Stomach smooth muscle (tissue), 2 donors: ENCODE results near the gene PIK3C2B.

ENCODE experiments used
- H3K27ac ChIP-seq: one replicate; pipeline ENCODE4 v1.7.0; 2013; ENCODE audit warnings: mild to moderate bottlenecking, low read length, inconsistent platforms
- H3K27me3 ChIP-seq, 2 donors: one replicate each; pipeline ENCODE4 v1.7.0; 2013; ENCODE audit warnings: low read length in 2 of 2; ENCODE audit not compliant: insufficient read depth in 2 of 2, control insufficient read depth in 1 of 2
- H3K36me3 ChIP-seq, 2 donors: one replicate each; pipeline ENCODE4 v1.7.0; 2013; ENCODE audit warnings: low read length in 2 of 2; ENCODE audit not compliant: control insufficient read depth in 2 of 2, insufficient read depth in 2 of 2
- H3K4me1 ChIP-seq: one replicate; pipeline ENCODE4 v1.7.0; 2013; ENCODE audit warnings: low read length; ENCODE audit not compliant: control insufficient read depth, insufficient read depth
- H3K4me3 ChIP-seq, 2 donors: one replicate each; pipeline ENCODE4 v1.7.0; 2013; ENCODE audit warnings: low read length in 2 of 2
- H3K9ac ChIP-seq, 2 donors: one replicate each; pipeline ENCODE4 v1.7.0; 2013; ENCODE audit warnings: low read length in 2 of 2, mild to moderate bottlenecking in 1 of 2
- H3K9me3 ChIP-seq, 2 donors: one replicate each; pipeline ENCODE4 v1.7.0; 2013; ENCODE audit warnings: low read length in 2 of 2; ENCODE audit not compliant: control insufficient read depth in 2 of 2
- donor health status: healthy.
- donor health status: Pancreatic carcinoma.

PIK3C2B gene

DNA sequence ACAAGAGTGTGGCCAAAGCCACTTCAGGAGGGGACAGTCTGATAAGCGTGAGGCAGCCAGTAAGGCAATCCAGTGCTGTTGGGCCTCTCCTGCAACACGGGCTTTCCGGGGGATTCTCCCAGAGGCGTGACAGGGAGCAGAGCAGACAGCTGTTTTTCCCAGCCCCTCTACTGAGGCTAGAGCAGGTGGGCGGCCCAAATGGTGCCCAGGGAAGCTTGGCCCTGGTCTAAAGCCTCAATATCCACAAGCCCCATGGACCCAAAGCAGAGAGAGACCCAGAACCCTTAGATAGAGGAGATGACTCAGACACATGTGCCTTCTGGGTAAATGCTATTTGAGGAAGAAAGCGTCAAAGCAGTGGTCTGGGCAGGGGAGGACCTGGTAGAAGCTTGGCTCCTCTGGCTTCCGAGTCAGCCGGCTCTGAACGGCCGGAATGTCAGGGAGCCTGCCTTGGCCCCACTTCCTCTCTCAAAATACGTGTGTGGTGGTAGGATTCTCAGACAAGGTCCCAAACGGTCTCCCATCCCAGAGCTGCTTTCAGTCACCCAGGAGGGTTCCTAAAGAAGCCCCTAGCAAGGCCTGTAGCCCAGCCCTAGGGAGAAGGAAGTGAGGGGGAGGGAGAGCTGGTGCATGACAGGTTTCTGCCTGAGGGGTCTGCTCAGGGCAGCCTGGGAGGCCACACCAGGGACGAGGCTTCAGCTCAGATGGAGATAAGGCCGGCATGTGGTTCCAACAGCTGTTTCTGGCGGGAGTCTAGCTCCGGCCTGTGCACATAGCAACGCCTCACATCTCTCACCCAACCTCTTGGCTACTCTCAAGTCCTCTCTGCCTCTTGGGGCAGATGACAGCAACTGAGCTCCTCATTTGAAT, 28.8 kb downstream of the PIK3C2B start:
- Histone ChIP-seq H3K9me3 (no peaks in the 10 kb centered on the region), H3K4me3 (no peak overlapping the region)

DNA sequence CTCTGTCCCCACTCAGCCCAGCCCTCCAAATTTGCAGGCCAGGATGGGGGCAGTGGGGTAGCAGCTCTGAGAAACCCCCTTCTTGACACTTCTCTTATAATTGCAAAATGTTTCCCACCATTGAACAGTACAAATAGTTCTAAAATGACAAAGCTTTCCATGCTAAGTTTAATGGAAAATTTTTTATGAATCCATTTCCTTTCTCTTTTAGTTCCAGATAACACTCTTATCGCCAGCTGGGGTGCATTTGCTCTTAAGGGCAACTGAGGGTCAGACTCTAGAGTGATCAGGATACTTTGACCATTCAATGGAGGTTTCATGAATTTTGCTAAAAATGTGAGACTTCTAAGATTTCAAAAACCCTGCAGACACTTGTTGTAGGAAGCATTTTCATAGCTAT, 29.9 kb downstream of the PIK3C2B start:
- Histone ChIP-seq H3K9ac (no peak overlapping the region), H3K9me3 (no peaks in the 10 kb centered on the region), H3K27ac (no peak overlapping the region), H3K27me3 (no peaks in the 10 kb centered on the region), H3K4me3 (no peak overlapping the region), H3K4me1 (peaks cover 32% of the 10 kb centered on the region), H3K36me3 (peaks cover 39 to 50% of the 10 kb centered on the region in 2 donors)

More for the DNA sequence above, 28.8 kb downstream of the PIK3C2B start:
- peaks cover 31% of the 10 kb centered on the region for H3K4me1 ChIP-seq
- H3K27ac ChIP-seq, result no peak overlapping the region
- peaks cover 29 to 41% of the 10 kb centered on the region in 2 donors for H3K36me3 ChIP-seq
- no peaks in the 10 kb centered on the region for H3K27me3 ChIP-seq
- no peak overlapping the region for H3K9ac ChIP-seq

DNA sequence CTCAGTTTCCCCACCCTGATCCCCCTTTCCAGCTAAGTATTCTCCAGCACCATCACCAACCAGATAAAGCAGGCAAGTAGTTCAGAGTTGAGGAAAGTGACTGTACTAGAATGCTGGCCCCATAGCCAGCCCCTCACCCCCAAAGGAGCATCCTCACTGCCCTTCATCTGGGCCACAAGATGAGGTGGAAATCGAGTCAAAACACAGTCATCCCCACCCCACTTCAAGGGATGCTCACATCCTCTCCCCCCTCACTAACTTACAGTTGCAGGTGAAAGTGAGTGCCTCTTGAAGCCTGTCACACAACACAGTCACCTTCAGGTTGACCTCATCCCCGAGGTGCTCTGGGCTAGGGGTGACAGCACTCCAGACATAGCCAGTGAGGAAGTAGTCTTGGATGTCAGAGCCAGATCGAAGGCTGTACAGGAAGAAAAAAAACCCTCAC, 30.4 kb downstream of the PIK3C2B start:
- Histone ChIP-seq H3K27ac (no peak overlapping the region), H3K9me3 (no peaks in the 10 kb centered on the region), H3K27me3 (no peaks in the 10 kb centered on the region), H3K4me3 (no peak overlapping the region), H3K9ac (no peak overlapping the region), H3K4me1 (peaks cover 32% of the 10 kb centered on the region), H3K36me3 (peaks cover 41 to 51% of the 10 kb centered on the region in 2 donors)

DNA sequence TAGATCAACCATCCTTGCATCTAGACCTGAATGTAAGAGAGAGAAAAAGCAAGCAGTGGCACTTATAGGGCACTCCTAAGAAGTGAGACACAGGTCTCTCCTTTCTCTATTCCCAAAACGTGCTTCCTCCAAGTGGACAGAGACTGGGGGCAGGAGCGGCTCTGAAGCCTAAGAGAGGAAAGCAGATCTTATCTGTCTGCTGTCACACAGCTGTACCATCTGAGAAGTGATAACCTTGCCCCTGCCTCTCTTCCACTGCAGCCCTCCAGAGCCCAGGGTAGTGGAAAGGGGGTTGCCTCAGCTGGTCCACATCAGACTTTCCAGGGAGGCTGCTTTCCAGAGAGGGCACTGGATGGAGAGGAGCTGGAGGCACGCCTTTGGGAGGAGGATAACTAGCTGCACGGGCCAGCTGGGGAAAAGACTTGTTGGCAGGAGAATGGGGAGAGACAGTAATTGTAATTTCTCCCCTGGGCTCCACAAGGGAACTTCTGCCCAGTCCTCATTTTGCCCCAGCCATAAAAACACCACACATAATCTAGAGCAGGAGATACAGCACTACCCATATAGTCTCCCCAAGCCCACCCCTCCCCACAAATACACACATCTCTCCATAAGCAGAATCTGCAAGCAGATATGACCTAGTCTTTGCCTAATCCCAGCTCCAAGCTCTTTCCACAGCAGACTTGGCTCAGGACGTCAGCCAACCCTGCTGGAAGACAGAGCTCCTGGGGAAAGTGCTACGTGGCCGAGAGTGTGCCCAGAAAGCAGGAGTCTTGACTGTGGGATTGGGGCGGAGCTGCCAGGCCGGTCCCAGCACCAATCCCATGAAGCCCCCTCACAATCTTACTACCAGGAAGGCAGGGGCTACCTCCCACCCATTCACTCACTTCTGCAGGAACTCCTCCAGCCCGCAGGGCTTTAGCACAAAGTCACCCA, 31.2 kb downstream of the PIK3C2B start:
- Histone ChIP-seq H3K4me1 (peaks cover 32% of the 10 kb centered on the region), H3K27me3 (no peaks in the 10 kb centered on the region), H3K36me3 (peaks cover 40 to 50% of the 10 kb centered on the region in 2 donors), H3K4me3 (no peak overlapping the region), H3K9ac (no peak overlapping the region), H3K27ac (no peak overlapping the region), H3K9me3 (no peaks in the 10 kb centered on the region)

DNA sequence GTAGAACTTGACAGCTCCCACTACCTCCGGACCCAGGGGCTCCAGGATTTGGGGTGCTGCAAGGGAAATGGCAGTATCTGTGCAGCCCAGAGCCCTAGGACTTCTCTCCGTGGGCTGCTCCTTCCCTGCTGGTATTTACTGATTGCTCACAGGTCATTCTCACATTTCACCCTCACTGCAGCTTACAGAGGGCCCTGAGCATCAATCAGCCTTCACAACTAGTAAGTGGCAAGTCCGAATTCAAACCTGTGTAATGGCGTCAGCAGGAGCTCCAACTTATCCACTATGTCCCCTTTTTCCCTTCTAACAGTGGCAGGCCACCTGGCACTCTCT, 32.4 kb downstream of the PIK3C2B start:
- Histone ChIP-seq H3K36me3 (peaks cover 38 to 49% of the 10 kb centered on the region in 2 donors), H3K4me3 (no peak overlapping the region), H3K9me3 (no peaks in the 10 kb centered on the region), H3K27ac (no peak overlapping the region), H3K4me1 (peaks cover 35% of the 10 kb centered on the region), H3K9ac (no peak overlapping the region), H3K27me3 (no peaks in the 10 kb centered on the region)

DNA sequence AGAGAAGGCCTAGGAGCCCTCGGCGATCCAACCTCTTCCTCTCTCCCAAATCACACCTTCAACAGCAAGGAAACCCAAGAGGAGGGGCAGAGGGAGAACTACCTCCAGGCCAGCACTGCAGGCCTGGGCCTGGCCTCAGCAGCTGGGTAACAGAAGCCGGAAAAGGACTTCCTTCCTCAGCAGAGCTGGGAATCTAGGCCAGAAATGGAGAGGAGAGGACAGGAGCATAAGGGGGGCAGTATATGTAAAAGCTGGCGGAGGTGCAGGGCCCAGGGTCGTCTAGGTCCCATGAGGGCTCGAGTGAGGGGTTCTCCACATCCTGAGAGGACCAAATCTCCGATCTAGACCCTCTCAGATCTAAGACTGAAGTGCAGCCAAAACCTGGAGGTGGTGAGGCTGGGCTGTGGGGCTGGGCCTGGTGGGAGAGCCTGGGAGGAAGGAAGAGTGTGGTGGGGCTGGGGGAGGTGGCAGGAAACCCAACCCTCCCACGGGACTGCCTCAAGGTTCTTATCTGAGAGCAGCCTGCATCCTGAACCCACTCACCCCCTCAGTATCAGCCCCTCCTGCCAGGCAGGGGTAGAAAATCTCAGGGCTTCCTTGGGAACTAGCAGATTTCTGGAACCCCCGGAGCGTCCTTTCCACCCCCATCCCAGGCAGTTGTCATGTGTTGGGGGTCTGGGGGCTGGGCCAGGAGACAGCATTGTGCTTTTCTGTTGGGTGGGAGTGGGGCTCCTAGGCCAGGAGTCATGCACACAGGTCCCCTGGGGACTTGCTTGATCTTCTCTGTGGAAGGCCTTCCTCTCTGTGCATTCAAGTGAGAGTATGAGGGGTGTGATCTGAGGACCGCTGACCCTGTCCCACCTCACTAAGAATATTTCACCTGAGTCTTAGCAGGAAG, 33.0 kb downstream of the PIK3C2B start:
- Histone ChIP-seq H3K9me3 (no peaks in the 10 kb centered on the region), H3K4me1 (peaks cover 31% of the 10 kb centered on the region), H3K36me3 (peaks cover 39 to 49% of the 10 kb centered on the region in 2 donors), H3K27me3 (no peaks in the 10 kb centered on the region), H3K27ac (no peak overlapping the region), H3K4me3 (no peak overlapping the region), H3K9ac (no peak overlapping the region)

DNA sequence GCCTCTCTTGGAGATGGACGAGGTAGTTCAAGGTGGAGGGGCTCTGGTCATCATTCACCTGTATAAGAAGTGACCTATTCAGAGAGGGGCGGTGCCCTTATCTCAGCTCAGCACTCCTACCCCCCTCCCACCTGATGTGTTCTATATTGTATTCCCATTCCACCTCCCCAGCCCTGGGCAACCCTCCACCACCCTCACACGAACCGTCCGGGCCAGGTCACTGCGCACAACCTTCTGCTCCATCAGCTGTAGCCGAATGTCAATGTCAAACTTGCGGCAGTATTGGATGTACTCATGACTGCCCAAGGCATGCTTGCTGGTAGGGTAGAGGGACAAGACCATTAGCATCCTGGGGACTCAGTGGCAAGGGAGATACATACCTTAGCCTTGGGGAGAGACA, 34.3 kb downstream of the PIK3C2B start:
- H3K9ac ChIP-seq, result no peak overlapping the region
- H3K36me3 ChIP-seq, result peaks cover 39 to 58% of the 10 kb centered on the region in 2 donors
- H3K4me3 ChIP-seq, result no peak overlapping the region
- H3K9me3 ChIP-seq, result no peaks in the 10 kb centered on the region
- no peaks in the 10 kb centered on the region for H3K27me3 ChIP-seq
- H3K27ac ChIP-seq, result no peak overlapping the region
- H3K4me1 ChIP-seq, result peaks cover 24% of the 10 kb centered on the region

DNA sequence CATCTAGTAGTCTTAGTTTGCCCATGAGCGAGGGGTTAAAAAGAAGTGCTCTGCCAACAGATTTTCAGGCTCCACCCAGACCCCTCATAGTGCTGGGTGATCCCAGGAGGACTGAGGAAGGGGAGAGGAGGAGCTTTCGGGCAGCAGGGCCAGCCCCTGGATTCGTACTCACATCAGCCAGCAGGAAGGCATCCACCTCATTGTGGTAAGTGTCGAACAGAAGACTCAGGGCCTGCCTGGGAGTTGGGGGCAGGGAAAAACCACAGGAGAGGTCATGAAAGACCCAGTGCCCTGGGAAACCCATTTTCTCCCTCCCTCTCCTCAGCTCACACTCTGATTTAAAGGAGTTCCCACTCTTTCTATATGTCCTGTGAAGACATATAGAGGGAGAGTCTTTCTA, 34.9 kb downstream of the PIK3C2B start:
- Histone ChIP-seq H3K4me1 (peaks cover 20% of the 10 kb centered on the region), H3K9me3 (no peaks in the 10 kb centered on the region), H3K9ac (no peak overlapping the region), H3K4me3 (no peak overlapping the region), H3K36me3 (peaks cover 39 to 61% of the 10 kb centered on the region in 2 donors), H3K27ac (no peak overlapping the region), H3K27me3 (no peaks in the 10 kb centered on the region)

DNA sequence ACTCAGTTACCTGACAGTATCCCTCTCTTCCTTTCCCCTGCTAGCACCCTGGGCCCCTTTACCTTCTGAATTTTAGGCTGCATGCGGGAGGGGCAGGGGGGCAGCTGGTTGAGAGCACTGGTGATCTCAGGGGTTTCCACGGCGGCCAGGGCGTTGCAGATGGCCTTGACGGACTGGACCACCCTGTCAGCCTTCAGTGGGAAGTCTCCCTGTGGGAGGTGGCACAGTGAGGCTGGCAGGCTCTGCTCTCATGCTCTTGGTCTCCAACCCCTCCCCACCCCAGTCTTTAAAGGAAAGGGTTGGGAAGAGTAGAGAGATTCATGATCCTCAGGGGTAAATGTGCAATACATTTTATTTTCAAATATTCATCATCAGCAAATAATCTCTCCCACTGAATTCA, 36.9 kb downstream of the PIK3C2B start:
- Histone ChIP-seq H3K27me3 (no peaks in the 10 kb centered on the region), H3K4me3 (no peak overlapping the region), H3K9me3 (no peaks in the 10 kb centered on the region), H3K36me3 (peaks cover 30 to 54% of the 10 kb centered on the region in 2 donors), H3K9ac (no peak overlapping the region), H3K27ac (no peak overlapping the region), H3K4me1 (peaks cover 10% of the 10 kb centered on the region)

DNA sequence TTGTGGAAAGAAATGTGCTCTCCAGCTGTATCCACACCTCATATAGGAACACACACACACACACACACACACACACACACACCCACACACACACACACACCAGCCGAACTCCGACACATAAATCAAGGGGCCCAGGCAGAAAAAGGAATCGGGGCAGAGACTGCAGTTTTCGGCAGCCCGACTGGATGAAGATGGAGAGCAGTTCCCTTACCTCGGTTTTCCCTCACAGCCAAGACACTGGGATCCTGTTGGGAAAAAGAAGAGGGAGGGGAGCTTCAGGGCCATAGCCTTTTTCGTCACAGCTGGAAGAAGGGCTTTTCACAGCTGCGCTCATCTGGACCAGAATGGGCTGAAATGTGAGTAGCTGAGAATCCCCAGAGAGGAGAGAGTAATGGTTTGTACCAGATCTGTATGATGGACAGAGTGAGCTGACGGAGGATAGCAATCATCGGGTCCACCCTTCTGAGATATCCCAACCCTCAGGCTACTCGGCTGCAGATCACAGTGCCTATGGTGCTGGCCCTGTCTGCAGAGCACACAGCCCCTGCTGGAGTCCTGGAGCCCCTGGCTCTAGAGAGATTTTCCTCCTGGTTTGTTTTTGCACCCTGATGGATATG, 37.7 kb downstream of the PIK3C2B start:
- Histone ChIP-seq H3K27me3 (no peaks in the 10 kb centered on the region), H3K4me1 (peaks cover 8% of the 10 kb centered on the region), H3K9me3 (no peaks in the 10 kb centered on the region), H3K36me3 (peaks cover 27 to 53% of the 10 kb centered on the region in 2 donors), H3K27ac (no peak overlapping the region), H3K4me3 (no peak overlapping the region), H3K9ac (no peak overlapping the region)
